ENCODE data around the gene FKBP5. TPM values are rescaled to one million over a fixed set of nuclear protein-coding genes. Genes with fewer than 3 reads are reported as not detected.
"Not testable (repeated sequence)": the region's sequence is repeated elsewhere in the genome, so short reads cannot be mapped to it uniquely, and the experiment has no call there.

Gene FKBP5
- total RNA-seq, 1 experiment from 2014 or later = 14.3 TPM

GRCh38 chr6:35601331-35602132, 87.2 kb downstream of the FKBP5 start:
- intact Hi-C loops (cut with micrococcal nuclease; ENCODE audit: unreplicated experiment) = loop anchor here (5.0 to 10.0 kb wide), 2 partner anchors 83 to 136 kb away; partner anchors contain the start of genes ARMC12 and FKBP5
- no TSS peak for BruUV-seq (replicated peaks)
- no peak for TF ChIP-seq CTCF (IDR thresholded peaks at IDR 0.05; ENCODE audit: unreplicated experiment)
- peak; percentile 16 for DNase-seq
- no peaks in the 10 kb centered on the region for H3K9me3 Mint-ChIP-seq (ENCODE audit: low read depth, unreplicated experiment)
- peak overlapping the region; percentile 10 for H3K4me3 Mint-ChIP-seq (ENCODE audit: low read depth, unreplicated experiment)
- CTCF ChIA-PET = interaction anchor here (0.7 kb wide), 1 partner anchor 82 kb away, joined by 5 read pairs; no protein-coding TSS in a partner anchor
- peaks cover 5% of the 10 kb centered on the region for H3K36me3 Mint-ChIP-seq (ENCODE audit: insufficient read depth, unreplicated experiment)
- no peaks in the 10 kb centered on the region for H3K27me3 Mint-ChIP-seq (ENCODE audit: unreplicated experiment)
- H3K4me1 Mint-ChIP-seq (ENCODE audit: low read depth, unreplicated experiment) = peaks cover 39% of the 10 kb centered on the region
- no peak overlapping the region for H3K27ac Mint-ChIP-seq (ENCODE audit: unreplicated experiment)

- intact Hi-C loops (cut with micrococcal nuclease; ENCODE audit: unreplicated experiment) = loop anchor here (5.0 to 10.0 kb wide), 2 partner anchors 84 to 137 kb away; partner anchors contain the start of genes ARMC12 and FKBP5
Measured at GRCh38 chr6:35600659-35601125, 88.0 kb downstream of the FKBP5 start.

GRCh38 chr6:35599761-35600658, 88.7 kb downstream of the FKBP5 start:
- Mint-ChIP-seq H3K9me3 (ENCODE audit: low read depth, unreplicated experiment) (no peaks in the 10 kb centered on the region), H3K27me3 (ENCODE audit: unreplicated experiment) (no peaks in the 10 kb centered on the region), H3K4me3 (ENCODE audit: low read depth, unreplicated experiment) (no peak overlapping the region), H3K27ac (ENCODE audit: unreplicated experiment) (no peak overlapping the region), H3K4me1 (ENCODE audit: low read depth, unreplicated experiment) (peaks cover 30% of the 10 kb centered on the region), H3K36me3 (ENCODE audit: insufficient read depth, unreplicated experiment) (no peaks in the 10 kb centered on the region)
- no peak for DNase-seq
- CTCF ChIA-PET = interaction anchor here (1.2 kb wide), 1 partner anchor 15 kb away, joined by 4 read pairs; no protein-coding TSS in a partner anchor
- no TSS peak for BruUV-seq (replicated peaks)
- TF ChIP-seq CTCF (IDR thresholded peaks at IDR 0.05; ENCODE audit: unreplicated experiment) = no peak
- intact Hi-C loops (cut with micrococcal nuclease; ENCODE audit: unreplicated experiment) = loop anchor here (5.0 to 10.0 kb wide), 2 partner anchors 85 to 137 kb away; partner anchors contain the start of genes ARMC12 and FKBP5

More at GRCh38 chr6:35600659-35601125, 88.0 kb downstream of the FKBP5 start:
- Mint-ChIP-seq H3K9me3 (ENCODE audit: low read depth, unreplicated experiment) (no peaks in the 10 kb centered on the region), H3K4me1 (ENCODE audit: low read depth, unreplicated experiment) (peaks cover 32% of the 10 kb centered on the region), H3K27ac (ENCODE audit: unreplicated experiment) (no peak overlapping the region), H3K4me3 (ENCODE audit: low read depth, unreplicated experiment) (no peak overlapping the region), H3K36me3 (ENCODE audit: insufficient read depth, unreplicated experiment) (no peaks in the 10 kb centered on the region), H3K27me3 (ENCODE audit: unreplicated experiment) (no peaks in the 10 kb centered on the region)
- DNase-seq = no peak
- CTCF ChIA-PET = interaction anchor here (1.2 kb wide), 1 partner anchor 16 kb away, joined by 4 read pairs; no protein-coding TSS in a partner anchor
- TF ChIP-seq CTCF (IDR thresholded peaks at IDR 0.05; ENCODE audit: unreplicated experiment) = no peak
- no TSS peak for BruUV-seq (replicated peaks)

- H3K27ac Mint-ChIP-seq (ENCODE audit: unreplicated experiment); H3K4me3 Mint-ChIP-seq (ENCODE audit: low read depth, unreplicated experiment); H3K36me3 Mint-ChIP-seq (ENCODE audit: insufficient read depth, unreplicated experiment); BruUV-seq (replicated peaks); intact Hi-C loops (cut with micrococcal nuclease; ENCODE audit: unreplicated experiment); H3K9me3 Mint-ChIP-seq (ENCODE audit: low read depth, unreplicated experiment); DNase-seq; CTCF ChIA-PET; H3K27me3 Mint-ChIP-seq (ENCODE audit: unreplicated experiment): not testable (repeated sequence)
- peaks cover 30% of the 10 kb centered on the region for H3K4me1 Mint-ChIP-seq (ENCODE audit: low read depth, unreplicated experiment)
Measured at GRCh38 chr6:35598621-35599020, 90.1 kb downstream of the FKBP5 start.
